ENCODE results near the gene DEFB128. TPM values are rescaled to one million over a fixed set of nuclear protein-coding genes. Genes with fewer than 3 reads are reported as not detected.
"Not testable (repeated sequence)": the region's sequence is repeated elsewhere in the genome, so short reads cannot be mapped to it uniquely, and the experiment has no call there.

Gene DEFB128
- total and polyA plus RNA-seq, 2 donors (not counting 1 experiment from before 2014, with no cell fraction given): not detected

GRCh38 chr20:208942-209566, 19.5 kb upstream of the DEFB128 start:
- peak; percentile 67 to 83 for DNase-seq (ENCODE audit: low read depth in 2 of 2)
- Histone ChIP-seq H4K20me1 (ENCODE audit: control insufficient read depth, extremely low read depth, insufficient read depth, low read length) (no peaks in the 10 kb centered on the region), H3K9me3 (ENCODE audit: control insufficient read depth, insufficient read depth, low read depth, low read length) (no peaks in the 10 kb centered on the region), H3K79me2 (ENCODE audit: control insufficient read depth, insufficient read depth, low read length) (no peaks in the 10 kb centered on the region), H2AFZ (ENCODE audit: low read length) (no peak overlapping the region), H3K4me3 (replicated peaks in 1 of 4; ENCODE audit: control extremely low read depth in 1 of 4, insufficient read depth in 1 of 4, low read depth in 3 of 4, low read length in 4 of 4) (no peak overlapping the region), H3K4me1 (ENCODE audit: control insufficient read depth, extremely low read depth, insufficient read depth, low read length) (no peaks in the 10 kb centered on the region), H3K9ac (ENCODE audit: insufficient read depth, low read length) (no peak overlapping the region), H3K36me3 (ENCODE audit: control insufficient read depth, insufficient read depth, low read length) (no peaks in the 10 kb centered on the region), H3K27me3 (ENCODE audit: control insufficient read depth, insufficient read depth, low read length) (peaks cover 2% of the 10 kb centered on the region), H3K4me2 (ENCODE audit: extremely low read depth, insufficient read depth, low read length) (no peak overlapping the region), H3K27ac (ENCODE audit: insufficient read depth, low read length) (no peak overlapping the region)
- peak; percentile 59 to 76 for TF ChIP-seq CTCF (conservative IDR thresholded peaks at IDR 0.05 in 1 of 2, IDR thresholded peaks at IDR 0.05 in 1 of 2; ENCODE audit: low read depth in 1 of 2, low read length in 2 of 2)
- no peak for TF ChIP-seq EZH2 (IDR thresholded peaks at IDR 0.05; ENCODE audit: low read length, missing control alignments)

- H3K27me3 ChIP-seq (ENCODE audit: control insufficient read depth, insufficient read depth, low read length); H3K27ac ChIP-seq (ENCODE audit: insufficient read depth, low read length); H3K4me2 ChIP-seq (ENCODE audit: extremely low read depth, insufficient read depth, low read length); H3K36me3 ChIP-seq (ENCODE audit: control insufficient read depth, insufficient read depth, low read length); H3K4me3 ChIP-seq (replicated peaks in 1 of 4; ENCODE audit: control extremely low read depth in 1 of 4, insufficient read depth in 1 of 4, low read depth in 3 of 4, low read length in 4 of 4); DNase-seq (ENCODE audit: low read depth in 2 of 2); H3K79me2 ChIP-seq (ENCODE audit: control insufficient read depth, insufficient read depth, low read length); H3K4me1 ChIP-seq (ENCODE audit: control insufficient read depth, extremely low read depth, insufficient read depth, low read length); H2AFZ ChIP-seq (ENCODE audit: low read length); H4K20me1 ChIP-seq (ENCODE audit: control insufficient read depth, extremely low read depth, insufficient read depth, low read length); H3K9me3 ChIP-seq (ENCODE audit: control insufficient read depth, insufficient read depth, low read depth, low read length); H3K9ac ChIP-seq (ENCODE audit: insufficient read depth, low read length): not testable (repeated sequence)
Measured at GRCh38 chr20:203630-204029, 14.1 kb upstream of the DEFB128 start.

- peak in 1 of 2 donors; percentile 7 for DNase-seq (ENCODE audit: low read depth in 2 of 2)
- no peak overlapping the region for H3K4me2 ChIP-seq (ENCODE audit: extremely low read depth, insufficient read depth, low read length)
- H3K9ac ChIP-seq (ENCODE audit: insufficient read depth, low read length): no peak overlapping the region
- H3K9me3 ChIP-seq (ENCODE audit: control insufficient read depth, insufficient read depth, low read depth, low read length): no peaks in the 10 kb centered on the region
- TF ChIP-seq CTCF (conservative IDR thresholded peaks at IDR 0.05 in 1 of 2, IDR thresholded peaks at IDR 0.05 in 1 of 2; ENCODE audit: low read depth in 1 of 2, low read length in 2 of 2) (no peak), EZH2 (IDR thresholded peaks at IDR 0.05; ENCODE audit: low read length, missing control alignments) (no peak)
- H4K20me1 ChIP-seq (ENCODE audit: control insufficient read depth, extremely low read depth, insufficient read depth, low read length): no peaks in the 10 kb centered on the region
- no peaks in the 10 kb centered on the region for H3K4me1 ChIP-seq (ENCODE audit: control insufficient read depth, extremely low read depth, insufficient read depth, low read length)
- H2AFZ ChIP-seq (ENCODE audit: low read length): no peak overlapping the region
- H3K4me3 ChIP-seq (replicated peaks in 1 of 4; ENCODE audit: control extremely low read depth in 1 of 4, insufficient read depth in 1 of 4, low read depth in 3 of 4, low read length in 4 of 4): no peak overlapping the region
- H3K27me3 ChIP-seq (ENCODE audit: control insufficient read depth, insufficient read depth, low read length): no peaks in the 10 kb centered on the region
- no peak overlapping the region for H3K27ac ChIP-seq (ENCODE audit: insufficient read depth, low read length)
- no peaks in the 10 kb centered on the region for H3K36me3 ChIP-seq (ENCODE audit: control insufficient read depth, insufficient read depth, low read length)
- H3K79me2 ChIP-seq (ENCODE audit: control insufficient read depth, insufficient read depth, low read length): no peaks in the 10 kb centered on the region
Measured at GRCh38 chr20:199996-200395, 10.5 kb upstream of the DEFB128 start.

Data from fibroblast of lung (primary cell).